Stimulated activated CD4-positive, alpha-beta T cell treated with anti-CD3 and anti-CD28 coated beads, Interleukin-12 subunit alpha, Interleukin-12 subunit beta, amount 100 ng/mL, for 4 hours (primary cell): ENCODE measurements around the gene MAP3K13.

ENCODE experiments used
- DNase-seq: peaks from one replicate; pipeline ENCODE4 v3.0.0-alpha.2; 2020

The MAP3K13 gene

GRCh38 chr3:185519021-185519420, 156.1 kb downstream of the MAP3K13 start:
- DNase-seq, result no peak

- DNase-seq, result no peak
Measured at GRCh38 chr3:185521349-185522138, 158.6 kb downstream of the MAP3K13 start.

- DNase-seq, result no peak
Measured at GRCh38 chr3:185526349-185526951, 163.5 kb downstream of the MAP3K13 start.

GRCh38 chr3:185527364-185527763, 164.4 kb downstream of the MAP3K13 start:
- no peak for DNase-seq

- DNase-seq, result no peak
Measured at GRCh38 chr3:185528532-185528931, 165.6 kb downstream of the MAP3K13 start.

GRCh38 chr3:185530856-185531255, 167.9 kb downstream of the MAP3K13 start:
- no peak for DNase-seq

GRCh38 chr3:185532901-185533300, 170.0 kb downstream of the MAP3K13 start:
- DNase-seq, result no peak

- no peak for DNase-seq
Measured at GRCh38 chr3:185534511-185534910, 171.6 kb downstream of the MAP3K13 start.

- DNase-seq, result no peak
Measured at GRCh38 chr3:185537369-185537970, 174.5 kb downstream of the MAP3K13 start.
